Astrocyte (in vitro differentiated cells and primary cell): ENCODE results near the gene LRP1B. TPM values are rescaled to one million over a fixed set of nuclear protein-coding genes. Genes with fewer than 3 reads are reported as not detected.
A peak's percentile ranks its signal among the peaks of the same experiment; 100 is the strongest.

Source experiments
- DNase-seq: peaks from one replicate; pipeline ENCODE4 v3.0.0-alpha.2; 2010; ENCODE audit warnings: low read depth
- FAIRE-seq: peaks from 2 replicates; lab custom pipeline; 2011; peaks lifted over from hg19 to GRCh38; lab: Jason Lieb, UNC
- H2AFZ ChIP-seq: 2 replicates; pipeline ENCODE4 v1.6.0; 2012; ENCODE audit warnings: low read depth, low read length, inconsistent platforms
- H3K27ac ChIP-seq: 2 replicates; pipeline ENCODE4 v1.5.1; 2011; ENCODE audit warnings: low read depth, low read length, inconsistent platforms
- H3K27me3 ChIP-seq: 2 replicates; pipeline ENCODE4 v1.6.0; 2011; ENCODE audit warnings: low read length, inconsistent platforms; ENCODE audit not compliant: insufficient read depth
- H3K36me3 ChIP-seq: 2 replicates; pipeline ENCODE4 v1.5.1; 2011; ENCODE audit warnings: low read length, inconsistent platforms; ENCODE audit not compliant: insufficient read depth
- H3K4me1 ChIP-seq: 2 replicates; pipeline ENCODE4 v1.5.1; 2011; ENCODE audit warnings: low read length, inconsistent platforms; ENCODE audit not compliant: insufficient read depth
- H3K4me2 ChIP-seq: 2 replicates; pipeline ENCODE4 v1.6.0; 2012; ENCODE audit warnings: low read length, inconsistent platforms
- H3K4me3 ChIP-seq: 2 replicates; pipeline ENCODE4 v1.5.1; 2011; ENCODE audit warnings: low read depth, mild to moderate bottlenecking, low read length, inconsistent platforms; ENCODE audit not compliant: insufficient read depth
- H3K79me2 ChIP-seq: 2 replicates; pipeline ENCODE4 v1.6.0; 2012; ENCODE audit warnings: mild to moderate bottlenecking, low read length, inconsistent platforms; ENCODE audit not compliant: insufficient read depth
- H3K9ac ChIP-seq: 2 replicates; pipeline ENCODE4 v1.6.0; 2012; ENCODE audit warnings: mild to moderate bottlenecking, low read length, inconsistent platforms
- H3K9me3 ChIP-seq: 2 replicates; pipeline ENCODE4 v1.5.1; 2012; ENCODE audit warnings: low read depth, mild to moderate bottlenecking, low read length, inconsistent platforms; ENCODE audit not compliant: insufficient read depth
- H4K20me1 ChIP-seq: 2 replicates; pipeline ENCODE4 v1.6.0; 2012; ENCODE audit warnings: low read length, inconsistent platforms; ENCODE audit not compliant: insufficient read depth
- H3K27ac Mint-ChIP-seq: one replicate; pipeline ENCODE4 v1.8.0; 2021; ENCODE audit warnings: mild to moderate bottlenecking, mixed read lengths; ENCODE audit not compliant: unreplicated experiment
- H3K27me3 Mint-ChIP-seq: one replicate; pipeline ENCODE4 v1.8.0; 2021; ENCODE audit warnings: low read depth, mixed read lengths; ENCODE audit not compliant: unreplicated experiment
- H3K36me3 Mint-ChIP-seq: one replicate; pipeline ENCODE4 v1.8.0; 2021; ENCODE audit warnings: low read depth, mixed read lengths; ENCODE audit not compliant: unreplicated experiment
- H3K4me1 Mint-ChIP-seq: one replicate; pipeline ENCODE4 v1.8.0; 2021; ENCODE audit warnings: low read depth, mixed read lengths; ENCODE audit not compliant: unreplicated experiment
- H3K4me3 Mint-ChIP-seq: one replicate; pipeline ENCODE4 v1.8.0; 2021; ENCODE audit warnings: mild to moderate bottlenecking, moderate library complexity, mixed read lengths; ENCODE audit not compliant: unreplicated experiment
- H3K9me3 Mint-ChIP-seq: one replicate; pipeline ENCODE4 v1.8.0; 2021; ENCODE audit warnings: mild to moderate bottlenecking, mixed read lengths; ENCODE audit not compliant: unreplicated experiment
- EZH2 ChIP-seq: IDR thresholded peaks from 2 replicates; pipeline ENCODE4 v1.6.1; 2012; ENCODE audit warnings: mild to moderate bottlenecking, low read length, inconsistent platforms; ENCODE audit not compliant: insufficient read depth
- total RNA-seq: library from RNA; stranded (reverse); gene quantifications from 2 replicates; pipeline ENCODE4 v1.2.1, GENCODE V29; 2021
- TF ChIP-seq, protein P1 (sequence below): IDR thresholded peaks from 2 replicates; pipeline ENCODE4 v1.5.1; 2011; ENCODE audit warnings: low read depth, mild to moderate bottlenecking, inconsistent platforms, low read length, moderate library complexity; ENCODE audit not compliant: insufficient read depth

LRP1B gene
- total RNA-seq, 1 donor from 2014 or later: 1.5 TPM

DNA sequence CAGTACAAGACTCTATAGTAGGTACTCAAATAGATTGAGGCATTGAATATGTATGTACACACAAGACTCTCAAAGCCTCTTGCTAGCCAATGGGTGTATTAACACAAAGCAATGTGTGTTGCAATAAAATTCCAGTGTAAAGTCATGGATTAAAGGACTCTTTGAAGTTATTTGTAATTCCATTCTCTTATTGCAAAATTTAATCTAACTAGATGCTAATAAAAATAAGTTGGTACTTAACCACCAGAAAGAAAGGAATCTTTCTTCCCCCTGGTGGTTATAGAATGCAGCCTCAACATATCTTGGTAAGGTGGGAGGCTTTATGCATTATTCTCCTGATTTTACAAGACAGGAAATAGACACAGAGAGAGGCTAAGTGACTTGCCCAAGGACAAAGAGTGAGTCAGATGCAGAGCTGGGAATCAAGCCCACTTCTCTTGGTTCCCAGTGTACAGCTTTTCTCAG lies 18.0 kb downstream of the LRP1B start:
- no peaks in the 10 kb centered on the region for H4K20me1 ChIP-seq
- peak overlapping the region; percentile 31 for H3K27ac ChIP-seq
- Mint-ChIP-seq H3K4me3 (no peak overlapping the region), H3K27ac (peak overlapping the region; percentile 51), H3K4me1 (peaks cover 3% of the 10 kb centered on the region), H3K27me3 (no peaks in the 10 kb centered on the region), H3K36me3 (no peaks in the 10 kb centered on the region), H3K9me3 (peaks cover 1% of the 10 kb centered on the region)
- no peaks in the 10 kb centered on the region for H3K36me3 ChIP-seq
- H3K27me3 ChIP-seq: no peaks in the 10 kb centered on the region
- peak; percentile 94 for DNase-seq
- no peaks in the 10 kb centered on the region for H3K4me1 ChIP-seq
- H3K9me3 ChIP-seq: no peaks in the 10 kb centered on the region
- FAIRE-seq: peak; percentile 50
- no peak overlapping the region for H3K9ac ChIP-seq
- no peaks in the 10 kb centered on the region for H3K79me2 ChIP-seq
- H3K4me3 ChIP-seq: no peak overlapping the region
- no peak overlapping the region for H2AFZ ChIP-seq
- H3K4me2 ChIP-seq: no peak overlapping the region
- no peak for TF ChIP-seq EZH2
- TF ChIP-seq, protein P1, sequence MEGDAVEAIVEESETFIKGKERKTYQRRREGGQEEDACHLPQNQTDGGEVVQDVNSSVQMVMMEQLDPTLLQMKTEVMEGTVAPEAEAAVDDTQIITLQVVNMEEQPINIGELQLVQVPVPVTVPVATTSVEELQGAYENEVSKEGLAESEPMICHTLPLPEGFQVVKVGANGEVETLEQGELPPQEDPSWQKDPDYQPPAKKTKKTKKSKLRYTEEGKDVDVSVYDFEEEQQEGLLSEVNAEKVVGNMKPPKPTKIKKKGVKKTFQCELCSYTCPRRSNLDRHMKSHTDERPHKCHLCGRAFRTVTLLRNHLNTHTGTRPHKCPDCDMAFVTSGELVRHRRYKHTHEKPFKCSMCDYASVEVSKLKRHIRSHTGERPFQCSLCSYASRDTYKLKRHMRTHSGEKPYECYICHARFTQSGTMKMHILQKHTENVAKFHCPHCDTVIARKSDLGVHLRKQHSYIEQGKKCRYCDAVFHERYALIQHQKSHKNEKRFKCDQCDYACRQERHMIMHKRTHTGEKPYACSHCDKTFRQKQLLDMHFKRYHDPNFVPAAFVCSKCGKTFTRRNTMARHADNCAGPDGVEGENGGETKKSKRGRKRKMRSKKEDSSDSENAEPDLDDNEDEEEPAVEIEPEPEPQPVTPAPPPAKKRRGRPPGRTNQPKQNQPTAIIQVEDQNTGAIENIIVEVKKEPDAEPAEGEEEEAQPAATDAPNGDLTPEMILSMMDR: peak; percentile 51

DNA sequence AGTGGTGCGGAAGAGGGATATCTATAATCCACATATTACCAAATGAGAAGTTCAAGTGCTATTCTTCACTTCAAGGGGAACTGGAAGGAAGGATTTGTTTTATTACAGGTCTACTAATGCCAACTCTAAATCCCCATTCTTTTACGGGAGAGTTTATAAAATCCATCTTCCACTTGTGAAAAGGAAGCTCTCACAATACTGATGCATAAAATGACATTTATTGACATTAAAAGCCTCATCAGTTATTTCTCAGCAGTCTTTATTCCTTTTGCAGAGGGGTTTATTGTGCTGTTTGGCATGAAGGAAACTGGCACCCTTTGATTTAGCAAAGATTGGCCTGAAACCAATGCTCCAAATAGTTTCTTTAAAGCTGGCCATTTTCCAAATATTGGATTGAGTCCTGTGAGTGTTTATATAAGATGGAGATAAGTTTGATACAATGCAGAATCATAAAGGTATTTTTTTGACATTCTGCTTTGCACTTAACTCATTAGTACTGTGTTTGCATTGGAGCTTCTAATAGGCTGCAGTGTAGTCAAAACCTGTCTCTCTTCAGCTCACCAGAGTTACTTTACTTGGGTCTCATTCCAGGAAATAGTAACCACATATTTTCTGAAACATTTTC lies 26.6 kb downstream of the LRP1B start:
- H3K27ac ChIP-seq: no peak overlapping the region
- H3K9me3 Mint-ChIP-seq: no peaks in the 10 kb centered on the region
- no peak overlapping the region for H2AFZ ChIP-seq
- H3K36me3 ChIP-seq: no peaks in the 10 kb centered on the region
- no peaks in the 10 kb centered on the region for H3K36me3 Mint-ChIP-seq
- H3K4me3 Mint-ChIP-seq: no peak overlapping the region
- no peaks in the 10 kb centered on the region for H3K79me2 ChIP-seq
- H3K27ac Mint-ChIP-seq: no peak overlapping the region
- DNase-seq: no peak
- no peak overlapping the region for H3K4me2 ChIP-seq
- TF ChIP-seq, protein P1: no peak
- TF ChIP-seq EZH2: no peak
- no peak overlapping the region for H3K4me3 ChIP-seq
- H3K27me3 Mint-ChIP-seq: no peaks in the 10 kb centered on the region
- no peaks in the 10 kb centered on the region for H3K9me3 ChIP-seq
- no peaks in the 10 kb centered on the region for H3K27me3 ChIP-seq
- FAIRE-seq: no peak
- no peaks in the 10 kb centered on the region for H3K4me1 ChIP-seq
- H3K4me1 Mint-ChIP-seq: peaks cover 7% of the 10 kb centered on the region
- H4K20me1 ChIP-seq: no peaks in the 10 kb centered on the region
- no peak overlapping the region for H3K9ac ChIP-seq

DNA sequence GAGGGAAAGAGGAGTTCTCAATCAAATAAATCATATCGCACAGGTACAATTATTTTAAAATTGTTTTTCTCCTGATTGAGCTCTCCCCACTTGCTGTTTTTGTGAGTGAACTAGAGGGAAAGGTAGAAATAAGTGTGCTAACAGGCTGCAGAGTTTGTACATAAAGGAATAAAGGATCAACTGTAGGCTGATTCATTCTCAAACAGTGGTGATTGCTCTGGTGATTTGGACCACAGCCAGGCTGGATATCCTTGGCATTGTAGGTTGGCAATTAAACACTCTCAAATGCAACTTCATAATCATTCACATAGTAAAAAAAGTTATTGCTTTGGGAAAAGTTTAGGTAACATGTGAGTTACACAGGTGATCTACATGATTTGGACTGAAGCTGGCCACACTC lies 29.8 kb downstream of the LRP1B start:
- FAIRE-seq (no peak), DNase-seq (no peak)
- no peaks in the 10 kb centered on the region for H3K27me3 Mint-ChIP-seq
- Histone ChIP-seq H3K4me1 (no peaks in the 10 kb centered on the region), H3K79me2 (no peaks in the 10 kb centered on the region), H2AFZ (no peak overlapping the region), H3K4me2 (no peak overlapping the region), H3K27ac (no peak overlapping the region), H3K27me3 (no peaks in the 10 kb centered on the region), H3K4me3 (no peak overlapping the region), H4K20me1 (no peaks in the 10 kb centered on the region), H3K9ac (no peak overlapping the region), H3K36me3 (no peaks in the 10 kb centered on the region), H3K9me3 (no peaks in the 10 kb centered on the region)
- peaks cover 7% of the 10 kb centered on the region for H3K4me1 Mint-ChIP-seq
- TF ChIP-seq, protein P1: no peak
- no peak for TF ChIP-seq EZH2
- no peaks in the 10 kb centered on the region for H3K36me3 Mint-ChIP-seq
- no peak overlapping the region for H3K4me3 Mint-ChIP-seq
- no peak overlapping the region for H3K27ac Mint-ChIP-seq
- H3K9me3 Mint-ChIP-seq: no peaks in the 10 kb centered on the region
